Measurements from ENCODE around the gene LHX2.

The LHX2 gene, protein sequence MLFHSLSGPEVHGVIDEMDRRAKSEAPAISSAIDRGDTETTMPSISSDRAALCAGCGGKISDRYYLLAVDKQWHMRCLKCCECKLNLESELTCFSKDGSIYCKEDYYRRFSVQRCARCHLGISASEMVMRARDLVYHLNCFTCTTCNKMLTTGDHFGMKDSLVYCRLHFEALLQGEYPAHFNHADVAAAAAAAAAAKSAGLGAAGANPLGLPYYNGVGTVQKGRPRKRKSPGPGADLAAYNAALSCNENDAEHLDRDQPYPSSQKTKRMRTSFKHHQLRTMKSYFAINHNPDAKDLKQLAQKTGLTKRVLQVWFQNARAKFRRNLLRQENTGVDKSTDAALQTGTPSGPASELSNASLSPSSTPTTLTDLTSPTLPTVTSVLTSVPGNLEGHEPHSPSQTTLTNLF

GRCh38 chr9:124011460-124012301 lies at the start of gene LHX2:
Gene LHX2, plus strand, starts transcription at chr9:124011768. Its CDS starts 581 bp downstream, at chr9:124012349.
- peak within 1 kb of the TSS; percentile 39 for H3K4me3 ChIP-seq (replicated peaks; ENCODE audit: low read depth, low read length)
- DNase-seq (ENCODE audit: low read depth), result peak; percentile 72
- no peak for TF ChIP-seq CTCF (IDR thresholded peaks at IDR 0.05; ENCODE audit: low read length, missing control alignments)

- DNase-seq (ENCODE audit: low read depth), result no peak
- H3K4me3 ChIP-seq (replicated peaks; ENCODE audit: low read depth, low read length), result no peak overlapping the region
- TF ChIP-seq CTCF (IDR thresholded peaks at IDR 0.05; ENCODE audit: low read length, missing control alignments), result no peak
Observed at GRCh38 chr9:123964761-123965160, 46.8 kb upstream of the LHX2 start.

GRCh38 chr9:123965801-123966686 lies 45.5 kb upstream of the LHX2 start:
- TF ChIP-seq CTCF (IDR thresholded peaks at IDR 0.05; ENCODE audit: low read length, missing control alignments), result no peak
- no peak for DNase-seq (ENCODE audit: low read depth)

DNA sequence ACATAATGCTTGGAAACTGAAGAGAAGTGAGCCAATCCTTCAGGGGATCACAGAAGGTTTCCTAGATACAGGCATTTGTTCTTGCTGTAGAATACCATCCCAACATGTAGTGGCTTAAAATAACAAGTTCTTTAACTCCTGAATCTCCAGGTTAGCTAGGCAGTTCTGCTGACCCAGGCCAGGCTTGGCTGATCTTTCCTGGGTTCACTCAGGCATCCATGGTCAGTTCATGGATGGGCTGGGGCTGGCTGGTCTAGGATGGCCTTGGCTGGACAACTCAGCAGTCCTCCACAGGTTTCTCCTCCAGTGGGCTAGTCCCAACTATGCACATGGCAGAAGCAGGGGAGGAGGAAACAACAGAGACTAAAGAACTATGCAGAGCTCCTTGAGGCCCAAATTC lies 44.2 kb upstream of the LHX2 start:
- no peak for TF ChIP-seq CTCF (IDR thresholded peaks at IDR 0.05; ENCODE audit: low read length, missing control alignments)
- no peak overlapping the region for H3K4me3 ChIP-seq (replicated peaks; ENCODE audit: low read depth, low read length)
- DNase-seq (ENCODE audit: low read depth), result no peak

More at GRCh38 chr9:123965801-123966686, 45.5 kb upstream of the LHX2 start:
- H3K4me3 ChIP-seq (replicated peaks; ENCODE audit: low read depth, low read length), result no peak overlapping the region

DNA sequence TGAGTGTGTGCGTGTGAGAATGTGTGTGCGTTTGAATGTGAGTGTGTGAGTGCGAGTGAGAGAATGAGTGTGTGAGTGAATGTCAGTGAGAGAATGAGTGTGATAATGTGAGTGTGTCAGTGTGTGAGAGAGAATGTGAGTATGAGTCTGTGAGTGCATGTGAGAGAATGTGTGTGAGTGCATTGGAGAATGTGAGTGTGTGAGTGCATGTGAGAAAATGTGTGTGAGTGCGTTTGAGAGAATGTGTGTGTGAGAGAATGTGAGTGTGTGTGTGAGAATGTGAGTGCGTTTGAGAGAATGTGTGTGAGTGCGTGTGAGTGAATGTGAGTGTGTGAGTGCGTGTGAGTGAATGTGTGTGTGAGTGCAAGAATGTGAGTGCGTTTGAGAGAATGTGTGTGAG lies 39.0 kb upstream of the LHX2 start:
- DNase-seq (ENCODE audit: low read depth), result no peak
- no peak overlapping the region for H3K4me3 ChIP-seq (replicated peaks; ENCODE audit: low read depth, low read length)
- no peak for TF ChIP-seq CTCF (IDR thresholded peaks at IDR 0.05; ENCODE audit: low read length, missing control alignments)

- no peak for TF ChIP-seq CTCF (IDR thresholded peaks at IDR 0.05; ENCODE audit: low read length, missing control alignments)
- DNase-seq (ENCODE audit: low read depth), result no peak
- H3K4me3 ChIP-seq (replicated peaks; ENCODE audit: low read depth, low read length), result no peak overlapping the region
Observed at GRCh38 chr9:123973590-123974223, 37.9 kb upstream of the LHX2 start.
